GM20000 (cell line): ENCODE measurements around the gene LOXL3.

Source experiments
- DNase-seq: peaks from one replicate; pipeline ENCODE4 v3.0.0; 2012; ENCODE audit warnings: low spot score
- TF ChIP-seq, protein P1 (sequence below): IDR thresholded peaks from 2 replicates; pipeline ENCODE4 v1.5.1; 2012; ENCODE audit warnings: mild to moderate bottlenecking, control low read depth; ENCODE audit errors: extremely low read depth, missing control alignments

Gene LOXL3

DNA sequence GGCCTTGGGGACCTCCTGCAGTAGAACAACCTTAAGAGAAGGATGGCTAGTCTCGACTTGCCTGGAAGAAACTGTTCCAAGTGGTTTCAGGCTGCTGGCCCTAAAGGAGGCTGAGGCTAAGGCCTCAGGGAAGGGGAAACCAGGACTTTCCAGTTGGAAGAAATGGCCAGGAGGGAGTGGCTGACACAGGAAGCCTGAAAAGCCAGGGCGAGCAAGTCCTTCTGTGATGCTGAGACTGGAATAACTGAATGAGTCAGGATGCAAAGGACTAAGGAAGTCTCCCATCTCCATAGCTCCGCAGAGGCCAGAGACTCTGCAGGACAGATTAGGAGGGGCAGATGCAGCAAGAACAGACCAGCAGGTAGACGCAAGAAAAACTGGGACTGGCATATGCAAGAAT, 16.6 kb downstream of the LOXL3 start:
- DNase-seq: no peak

DNA sequence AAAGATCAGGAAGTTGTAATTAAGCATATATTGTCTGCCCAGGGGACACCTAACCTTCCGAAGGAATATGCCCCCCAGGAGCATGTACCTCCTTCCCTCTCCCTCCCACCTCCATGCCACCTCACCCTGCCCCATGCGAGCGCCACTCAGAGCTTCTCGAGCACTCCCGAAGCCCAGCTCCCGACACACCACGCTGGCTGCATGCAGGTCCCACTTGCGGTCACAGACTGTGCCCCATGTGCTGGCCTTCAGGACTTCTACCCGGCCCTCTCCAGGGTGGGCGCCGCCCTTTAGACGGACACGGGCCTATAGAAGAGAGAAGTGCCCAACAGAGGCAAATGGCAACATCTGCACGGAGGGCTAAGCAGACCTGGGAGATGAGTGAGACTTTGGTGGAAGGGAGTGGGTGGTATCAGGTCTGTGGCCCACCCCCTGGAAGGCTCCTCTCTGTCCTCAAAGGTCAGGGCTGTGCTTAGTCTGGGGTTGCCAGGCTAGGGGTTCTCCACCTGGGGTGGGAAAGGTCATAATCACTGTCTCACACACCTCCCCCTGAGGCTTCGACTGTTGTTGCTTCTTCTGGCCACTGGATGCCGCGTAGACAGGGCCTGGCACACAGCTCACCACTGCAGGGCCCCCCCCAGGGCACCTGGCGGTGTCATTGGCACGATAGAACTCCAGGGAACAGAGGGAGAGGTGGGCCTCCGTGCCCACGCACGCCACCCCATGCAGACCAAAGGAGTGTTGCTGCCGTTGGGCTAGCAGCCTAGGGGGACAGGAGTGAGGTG, 17.4 kb downstream of the LOXL3 start:
- DNase-seq: no peak
- TF ChIP-seq, protein P1, sequence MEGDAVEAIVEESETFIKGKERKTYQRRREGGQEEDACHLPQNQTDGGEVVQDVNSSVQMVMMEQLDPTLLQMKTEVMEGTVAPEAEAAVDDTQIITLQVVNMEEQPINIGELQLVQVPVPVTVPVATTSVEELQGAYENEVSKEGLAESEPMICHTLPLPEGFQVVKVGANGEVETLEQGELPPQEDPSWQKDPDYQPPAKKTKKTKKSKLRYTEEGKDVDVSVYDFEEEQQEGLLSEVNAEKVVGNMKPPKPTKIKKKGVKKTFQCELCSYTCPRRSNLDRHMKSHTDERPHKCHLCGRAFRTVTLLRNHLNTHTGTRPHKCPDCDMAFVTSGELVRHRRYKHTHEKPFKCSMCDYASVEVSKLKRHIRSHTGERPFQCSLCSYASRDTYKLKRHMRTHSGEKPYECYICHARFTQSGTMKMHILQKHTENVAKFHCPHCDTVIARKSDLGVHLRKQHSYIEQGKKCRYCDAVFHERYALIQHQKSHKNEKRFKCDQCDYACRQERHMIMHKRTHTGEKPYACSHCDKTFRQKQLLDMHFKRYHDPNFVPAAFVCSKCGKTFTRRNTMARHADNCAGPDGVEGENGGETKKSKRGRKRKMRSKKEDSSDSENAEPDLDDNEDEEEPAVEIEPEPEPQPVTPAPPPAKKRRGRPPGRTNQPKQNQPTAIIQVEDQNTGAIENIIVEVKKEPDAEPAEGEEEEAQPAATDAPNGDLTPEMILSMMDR: no peak

More for the DNA sequence above, 16.6 kb downstream of the LOXL3 start:
- TF ChIP-seq, protein P1: no peak

DNA sequence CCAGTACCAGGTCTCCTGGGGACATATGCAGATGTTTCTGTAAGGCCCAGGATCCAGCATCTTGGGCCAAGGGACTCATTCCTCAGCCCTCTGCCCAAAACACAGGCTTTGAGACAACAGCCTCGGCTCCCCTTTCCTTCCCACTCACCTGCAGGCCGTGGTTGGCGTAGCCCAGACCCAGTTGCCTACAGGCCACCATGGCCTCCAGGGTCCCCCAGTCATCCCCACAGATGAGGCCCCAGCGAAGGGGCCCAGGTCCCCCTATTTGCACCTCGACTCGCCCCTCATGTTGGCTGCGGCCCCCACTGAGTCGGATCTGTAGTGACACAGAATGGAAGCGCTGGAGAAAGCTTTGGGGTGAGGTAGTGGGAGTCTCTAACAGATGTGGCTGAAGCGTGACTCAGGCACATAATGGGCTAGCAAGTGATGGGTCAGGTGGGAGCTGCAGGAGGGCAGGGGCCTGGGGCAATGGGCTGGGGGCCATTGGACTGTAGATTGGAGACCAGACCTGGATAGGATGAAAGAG, 18.2 kb downstream of the LOXL3 start:
- DNase-seq: no peak
- TF ChIP-seq, protein P1: no peak

DNA sequence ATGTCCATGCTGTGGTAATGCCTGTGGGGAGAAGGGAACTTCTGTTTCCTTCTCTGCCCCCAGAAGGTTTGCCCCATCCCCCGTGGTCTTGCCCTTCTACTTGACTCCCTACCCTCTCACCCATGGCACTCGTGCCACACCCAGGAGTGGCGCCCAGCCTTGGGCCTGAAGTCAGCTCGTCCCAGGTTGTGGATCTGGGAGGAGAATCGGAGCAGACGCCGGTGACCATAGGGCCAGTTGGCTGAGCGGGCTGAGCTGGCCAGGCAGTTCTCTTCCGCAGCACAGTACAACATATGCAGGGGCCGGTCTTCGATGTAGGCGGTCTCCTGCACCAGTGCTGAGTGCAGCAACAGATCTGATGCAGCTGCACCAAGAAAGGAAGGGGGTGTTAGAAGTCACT, 19.3 kb downstream of the LOXL3 start:
- TF ChIP-seq, protein P1: no peak
- DNase-seq: no peak

DNA sequence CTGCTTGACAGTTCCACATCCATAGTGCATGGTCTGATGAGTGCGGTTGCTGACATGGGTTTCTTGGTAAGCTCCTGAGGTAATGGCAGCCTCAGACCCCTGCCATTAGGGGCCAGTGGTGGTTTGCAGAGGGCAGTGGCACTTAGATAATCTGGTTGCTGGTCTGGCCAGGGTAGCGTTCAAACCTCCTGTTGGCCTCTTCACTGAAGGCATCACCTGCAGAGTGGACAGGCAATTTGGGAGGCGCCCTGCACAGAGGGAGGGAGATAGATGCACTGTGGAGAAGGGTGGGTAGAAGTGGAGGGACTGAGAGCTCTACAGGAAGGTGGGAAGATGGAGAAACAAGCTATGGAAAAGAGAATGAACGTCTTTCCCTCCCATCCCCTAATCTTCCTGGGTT, 20.3 kb downstream of the LOXL3 start:
- TF ChIP-seq, protein P1: no peak
- no peak for DNase-seq

DNA sequence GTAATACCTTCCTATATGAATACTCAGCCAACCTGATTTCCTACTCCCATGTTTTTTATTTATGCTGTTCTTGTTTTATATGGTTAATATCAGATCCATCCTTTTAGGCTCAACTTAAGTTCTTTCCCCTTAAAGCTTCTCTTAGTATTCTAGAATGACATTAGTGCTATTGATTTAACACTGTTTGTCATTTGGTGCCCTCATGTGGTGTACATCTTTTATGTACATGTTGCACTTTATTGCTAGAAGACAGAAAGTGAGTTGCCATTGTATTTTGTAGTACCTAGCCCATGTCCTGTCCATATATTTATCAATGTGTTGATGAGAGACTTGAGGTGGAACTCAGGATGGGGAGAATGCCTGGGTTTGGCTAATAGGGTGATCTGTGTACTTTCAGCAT, 21.5 kb downstream of the LOXL3 start:
- peak; percentile 52 for DNase-seq

DNA sequence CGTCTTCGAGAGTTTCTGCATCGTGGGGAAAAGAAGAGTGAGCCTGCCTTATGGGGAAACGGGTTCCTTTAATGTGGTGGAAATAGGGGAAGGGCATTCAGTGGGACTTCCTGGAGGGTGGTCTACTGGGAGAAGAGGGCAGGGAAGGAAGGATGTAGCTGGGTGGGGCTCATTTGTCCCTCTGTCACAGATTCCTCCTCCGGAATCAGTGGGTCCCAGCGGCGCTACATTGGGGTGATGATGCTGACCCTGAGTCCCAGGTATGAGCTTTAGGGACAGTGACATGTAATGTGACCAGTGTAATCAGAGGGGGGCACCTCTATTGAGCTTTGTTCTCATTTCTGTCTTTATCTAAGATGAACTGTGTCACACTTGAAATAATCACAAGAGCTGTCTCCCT, 22.1 kb downstream of the LOXL3 start:
- TF ChIP-seq, protein P1: no peak
- no peak for DNase-seq

More for the DNA sequence above, 21.5 kb downstream of the LOXL3 start:
- TF ChIP-seq, protein P1: peak; percentile 25
